ENCODE results near the gene TALDO1. TPM values are rescaled to one million over a fixed set of nuclear protein-coding genes. Genes with fewer than 3 reads are reported as not detected.
A peak's percentile ranks its signal among the peaks of the same experiment; 100 is the strongest.
"Not testable (repeated sequence)": the region's sequence is repeated elsewhere in the genome, so short reads cannot be mapped to it uniquely, and the experiment has no call there.

TALDO1 gene
- total RNA-seq, 4 donors from 2014 or later: 203 to 323 (median 241) TPM

- TF ChIP-seq CTCF (IDR thresholded peaks at IDR 0.05): no peak
- TF ChIP-seq EP300 (IDR thresholded peaks at IDR 0.05): no peak
- TF ChIP-seq POLR2A (IDR thresholded peaks at IDR 0.05): no peak
- Histone ChIP-seq H3K4me1 (peaks cover 0 to 33% (median 23%) of the 10 kb centered on the region in 4 donors), H3K27me3 (no peaks in the 10 kb centered on the region), H3K27ac (no peak overlapping the region), H3K36me3 (no peaks in the 10 kb centered on the region), H3K9me3 (no peaks in the 10 kb centered on the region), H3K4me3 (no peak overlapping the region)
- 83 to 84% methylated on average over 20 of the region's 20 CpGs for WGBS, 2 donors
- no peak for DNase-seq (ENCODE audit: low spot score in 2 of 2)
Observed at GRCh38 chr11:733072-733471, 14.2 kb upstream of the TALDO1 start.

DNA sequence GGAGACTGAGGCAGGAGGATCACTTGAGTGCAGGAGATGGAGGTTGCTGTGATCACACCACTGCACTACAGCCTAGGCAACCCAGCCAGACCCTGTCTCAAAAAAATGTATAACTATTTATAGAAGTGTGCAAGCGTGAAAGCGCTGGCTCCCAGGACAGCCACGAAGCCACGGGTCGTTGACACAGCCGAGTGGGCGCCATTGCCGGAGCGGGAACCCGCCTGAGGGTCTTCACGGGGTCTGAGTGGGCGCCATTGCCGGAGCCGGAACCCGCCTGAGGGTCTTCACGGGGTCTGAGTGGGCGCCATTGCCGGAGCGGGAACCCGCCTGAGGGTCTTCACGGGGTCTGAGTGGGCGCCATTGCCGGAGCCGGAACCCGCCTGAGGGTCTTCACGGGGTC lies 12.7 kb upstream of the TALDO1 start:
- WGBS, 2 donors: 95% methylated on average over 19 to 26 of the region's 26 CpGs
- H3K36me3 ChIP-seq; DNase-seq (ENCODE audit: low spot score in 2 of 2); H3K27me3 ChIP-seq; H3K4me3 ChIP-seq; H3K9me3 ChIP-seq; H3K27ac ChIP-seq: not testable (repeated sequence)
- H3K4me1 ChIP-seq: peaks cover 0 to 19% (median 10%) of the 10 kb centered on the region in 4 donors

DNA sequence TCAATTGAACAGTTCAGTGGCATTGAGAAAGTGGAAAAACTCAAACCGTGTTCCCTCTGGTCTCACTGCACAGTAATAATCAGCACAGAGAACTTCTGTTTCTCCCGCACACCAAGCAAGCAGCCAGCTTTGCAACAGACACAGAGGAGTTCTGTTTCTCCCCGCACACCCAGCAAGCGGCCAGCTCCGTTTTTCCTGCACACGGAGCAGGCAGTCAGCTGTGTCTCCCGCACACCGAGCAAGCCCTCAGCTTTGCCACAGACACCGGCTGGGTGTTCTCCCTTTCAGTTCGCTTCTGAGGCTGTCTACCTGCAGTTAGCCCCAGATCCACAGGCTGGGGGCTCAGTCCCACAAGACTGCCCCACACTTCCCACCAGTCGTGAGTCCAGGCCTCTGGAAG lies 9.9 kb upstream of the TALDO1 start:
- H3K27me3 ChIP-seq: peaks cover 0 to 5% of the 10 kb centered on the region in 2 donors
- no peak for DNase-seq (ENCODE audit: low spot score in 2 of 2)
- no peaks in the 10 kb centered on the region for H3K36me3 ChIP-seq
- WGBS, 2 donors: 29 to 31% methylated on average over 11 of the region's 11 CpGs
- TF ChIP-seq CTCF (IDR thresholded peaks at IDR 0.05) (no peak), POLR2A (IDR thresholded peaks at IDR 0.05) (no peak), EP300 (IDR thresholded peaks at IDR 0.05) (no peak)
- H3K4me1 ChIP-seq: peaks cover 0 to 10% (median 8%) of the 10 kb centered on the region in 4 donors
- no peak overlapping the region for H3K4me3 ChIP-seq
- H3K9me3 ChIP-seq: no peaks in the 10 kb centered on the region
- peak overlapping the region in 2 of 4 donors; percentile 8 to 42 for H3K27ac ChIP-seq

GRCh38 chr11:737899-738298 lies 9.4 kb upstream of the TALDO1 start:
- not testable (repeated sequence) for H3K4me3 ChIP-seq; H3K36me3 ChIP-seq; H3K4me1 ChIP-seq; H3K9me3 ChIP-seq; DNase-seq (ENCODE audit: low spot score in 2 of 2); H3K27me3 ChIP-seq
- 41 to 66% methylated on average over 10 of the region's 10 CpGs for WGBS, 2 donors
- H3K27ac ChIP-seq: peak overlapping the region in 1 of 4 donors; percentile 42

DNA sequence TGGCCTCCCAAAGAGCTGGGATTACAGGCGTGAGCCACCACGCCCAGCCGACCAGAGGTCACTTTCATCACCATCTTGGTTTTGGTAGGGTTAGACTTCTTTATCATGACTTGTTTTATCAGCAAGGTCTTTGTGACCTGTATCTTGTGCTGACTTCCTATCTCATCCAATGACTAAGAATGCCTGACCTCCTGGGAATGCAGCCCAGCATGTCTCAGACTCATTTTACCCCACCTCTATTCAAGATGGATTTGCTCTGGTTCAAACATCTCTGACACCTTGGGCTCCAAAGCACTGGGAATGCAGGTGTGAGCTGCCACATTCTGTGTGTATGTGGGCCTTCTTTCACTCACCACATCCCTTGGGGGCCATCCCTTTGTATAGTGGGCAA lies 5.1 kb upstream of the TALDO1 start:
- Histone ChIP-seq H3K4me1 (peaks cover 0 to 19% (median 11%) of the 10 kb centered on the region in 4 donors), H3K27me3 (peaks cover 0 to 5% of the 10 kb centered on the region in 2 donors), H3K9me3 (no peaks in the 10 kb centered on the region), H3K36me3 (no peaks in the 10 kb centered on the region), H3K27ac (no peak overlapping the region), H3K4me3 (no peak overlapping the region)
- WGBS, 2 donors: 92 to 95% methylated on average over 3 of the region's 3 CpGs
- DNase-seq (ENCODE audit: low spot score in 2 of 2): no peak
- TF ChIP-seq CTCF (IDR thresholded peaks at IDR 0.05): no peak
- TF ChIP-seq EP300 (IDR thresholded peaks at IDR 0.05): no peak
- no peak for TF ChIP-seq POLR2A (IDR thresholded peaks at IDR 0.05)

DNA sequence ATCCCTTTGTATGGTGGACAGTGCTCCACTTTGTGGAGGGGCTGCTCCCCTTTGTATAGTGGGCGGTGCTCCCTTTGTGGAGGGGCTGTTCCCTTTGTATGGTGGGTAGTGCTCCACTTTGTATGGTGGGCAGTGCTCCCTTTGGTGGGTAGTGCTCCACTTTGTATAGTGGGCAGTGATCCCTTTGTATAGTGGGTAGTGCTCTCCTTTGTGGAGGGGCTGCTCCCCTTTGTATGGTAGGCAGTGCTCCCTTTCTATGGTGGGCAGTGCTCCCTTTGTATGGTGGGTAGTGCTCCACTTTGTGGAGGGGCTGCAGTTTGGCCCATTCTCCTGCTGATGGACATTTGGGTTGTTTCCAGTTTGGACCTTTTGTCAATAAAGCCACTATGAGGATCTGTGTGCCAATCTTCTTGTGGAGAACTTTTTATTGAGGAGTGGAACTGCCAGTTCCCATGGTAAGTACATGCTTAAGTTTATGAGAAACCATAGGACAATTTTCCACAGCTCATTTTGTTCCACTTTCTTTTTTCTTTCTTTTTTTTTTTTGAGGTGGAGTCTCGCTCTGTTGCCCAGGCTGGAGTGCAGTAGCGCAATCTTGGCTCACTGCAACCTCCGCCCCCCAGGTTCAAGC lies 4.6 kb upstream of the TALDO1 start:
- 94 to 97% methylated on average over 3 to 4 of the region's 4 CpGs for WGBS, 2 donors
- TF ChIP-seq POLR2A (IDR thresholded peaks at IDR 0.05) (no peak), CTCF (IDR thresholded peaks at IDR 0.05) (no peak)
- Histone ChIP-seq H3K36me3 (no peaks in the 10 kb centered on the region), H3K27ac (no peak overlapping the region), H3K4me1 (peaks cover 0 to 14% (median 8%) of the 10 kb centered on the region in 4 donors), H3K27me3 (peaks cover 0 to 5% of the 10 kb centered on the region in 2 donors), H3K4me3 (no peak overlapping the region), H3K9me3 (no peaks in the 10 kb centered on the region)
- no peak for DNase-seq (ENCODE audit: low spot score in 2 of 2)
